Measurements from ENCODE around the gene RFPL1.
"Not testable (repeated sequence)": the region's sequence is repeated elsewhere in the genome, so short reads cannot be mapped to it uniquely, and the experiment has no call there.

The RFPL1 gene

DNA sequence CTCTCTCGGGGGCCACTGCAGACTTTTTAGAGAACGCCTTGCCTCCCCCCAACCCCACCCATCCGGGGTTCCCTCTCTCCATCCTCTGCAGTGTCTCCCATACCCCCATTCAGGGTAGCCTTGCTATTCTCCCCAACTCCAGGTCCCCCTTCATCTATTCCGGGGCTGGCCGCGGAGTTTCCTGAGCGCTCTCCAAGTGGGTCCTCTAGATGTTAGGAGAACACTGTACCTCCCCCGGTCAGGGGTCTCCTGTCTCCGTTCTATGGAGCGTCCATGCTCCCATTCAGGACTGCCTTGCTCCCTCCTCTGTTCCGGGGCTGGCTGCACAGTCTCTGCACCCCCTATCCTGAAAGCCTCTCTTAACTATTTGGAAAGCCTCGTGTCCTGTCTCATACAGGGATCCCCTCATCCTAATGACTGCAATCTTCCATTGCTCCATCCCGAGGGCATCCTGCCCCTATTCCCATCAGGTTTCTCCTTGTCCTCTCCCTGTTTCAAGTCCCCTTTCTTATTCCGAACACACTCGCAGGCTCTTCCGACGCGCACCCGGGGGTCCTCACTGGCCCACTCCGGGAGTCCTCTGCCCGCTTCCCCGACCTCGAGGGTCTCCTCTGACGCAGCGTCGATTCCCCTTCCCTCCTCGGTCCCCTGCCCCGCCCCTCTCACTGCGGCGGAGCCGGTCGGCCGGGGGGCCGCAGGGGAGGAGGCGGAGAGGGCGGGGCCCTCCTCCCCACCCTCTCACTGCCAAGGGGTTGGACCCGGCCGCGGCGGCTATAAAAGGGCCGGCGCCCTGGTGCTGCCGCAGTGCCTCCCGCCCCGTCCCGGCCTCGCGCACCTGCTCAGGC, 41.3 kb downstream of the RFPL1 start, which contains the start of gene NEFH:
Gene NEFH (plus strand): TSS at position 802 of the 845 bp plus-strand sequence. CDS start 45 bp downstream, outside the sequence.
- DNase-seq: no peak

- no peak for DNase-seq
Observed at GRCh38 chr22:29480262-29480511, 41.8 kb downstream of the RFPL1 start.

DNA sequence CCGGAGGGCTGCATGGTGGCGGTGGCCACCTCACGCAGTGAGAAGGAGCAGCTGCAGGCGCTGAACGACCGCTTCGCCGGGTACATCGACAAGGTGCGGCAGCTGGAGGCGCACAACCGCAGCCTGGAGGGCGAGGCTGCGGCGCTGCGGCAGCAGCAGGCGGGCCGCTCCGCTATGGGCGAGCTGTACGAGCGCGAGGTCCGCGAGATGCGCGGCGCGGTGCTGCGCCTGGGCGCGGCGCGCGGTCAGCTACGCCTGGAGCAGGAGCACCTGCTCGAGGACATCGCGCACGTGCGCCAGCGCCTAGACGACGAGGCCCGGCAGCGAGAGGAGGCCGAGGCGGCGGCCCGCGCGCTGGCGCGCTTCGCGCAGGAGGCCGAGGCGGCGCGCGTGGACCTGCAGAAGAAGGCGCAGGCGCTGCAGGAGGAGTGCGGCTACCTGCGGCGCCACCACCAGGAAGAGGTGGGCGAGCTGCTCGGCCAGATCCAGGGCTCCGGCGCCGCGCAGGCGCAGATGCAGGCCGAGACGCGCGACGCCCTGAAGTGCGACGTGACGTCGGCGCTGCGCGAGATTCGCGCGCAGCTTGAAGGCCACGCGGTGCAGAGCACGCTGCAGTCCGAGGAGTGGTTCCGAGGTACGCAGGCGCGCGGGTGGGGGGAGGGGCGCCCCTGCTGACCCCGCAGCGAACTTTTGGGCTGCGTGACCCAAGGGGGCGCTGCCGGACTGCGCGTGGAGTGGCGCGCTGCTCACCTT, 42.3 kb downstream of the RFPL1 start:
- DNase-seq: no peak

GRCh38 chr22:29481265-29482000, 43.0 kb downstream of the RFPL1 start:
- no peak for DNase-seq

DNA sequence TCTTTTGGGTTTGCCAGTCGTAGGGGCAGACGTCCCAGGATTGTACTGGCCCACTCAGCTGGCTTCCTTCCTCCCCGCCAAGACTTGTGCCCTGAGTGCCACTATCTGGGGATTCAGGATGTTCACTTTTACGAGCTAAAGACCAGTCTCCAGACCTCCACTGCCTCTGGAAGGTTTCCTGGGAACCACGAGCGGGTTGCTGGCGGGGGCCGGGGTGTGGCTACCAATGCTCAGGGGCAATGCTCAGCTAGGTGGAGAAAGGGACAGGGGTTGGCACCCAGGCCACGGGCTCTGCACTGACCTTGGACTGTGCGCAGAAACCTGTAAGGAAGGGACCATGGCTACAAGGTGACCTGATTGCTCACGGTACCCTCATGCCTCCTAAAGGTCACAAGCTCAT, 43.9 kb downstream of the RFPL1 start:
- DNase-seq: no peak

GRCh38 chr22:29482726-29483125, 44.3 kb downstream of the RFPL1 start:
- DNase-seq: no peak

DNA sequence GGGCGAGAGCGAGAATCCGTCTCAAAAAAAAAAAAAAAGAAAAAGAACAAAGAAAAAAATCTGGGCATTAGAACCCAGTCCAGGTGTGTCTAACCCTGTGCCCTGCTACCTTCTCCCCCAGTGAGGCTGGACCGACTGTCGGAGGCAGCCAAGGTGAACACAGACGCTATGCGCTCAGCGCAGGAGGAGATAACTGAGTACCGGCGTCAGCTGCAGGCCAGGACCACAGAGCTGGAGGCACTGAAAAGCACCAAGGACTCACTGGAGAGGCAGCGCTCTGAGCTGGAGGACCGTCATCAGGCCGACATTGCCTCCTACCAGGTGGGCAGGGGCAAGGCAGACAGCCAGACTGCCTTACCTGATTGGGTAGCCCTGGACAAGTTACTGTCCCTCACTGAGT, 44.9 kb downstream of the RFPL1 start:
- no peak for DNase-seq

DNA sequence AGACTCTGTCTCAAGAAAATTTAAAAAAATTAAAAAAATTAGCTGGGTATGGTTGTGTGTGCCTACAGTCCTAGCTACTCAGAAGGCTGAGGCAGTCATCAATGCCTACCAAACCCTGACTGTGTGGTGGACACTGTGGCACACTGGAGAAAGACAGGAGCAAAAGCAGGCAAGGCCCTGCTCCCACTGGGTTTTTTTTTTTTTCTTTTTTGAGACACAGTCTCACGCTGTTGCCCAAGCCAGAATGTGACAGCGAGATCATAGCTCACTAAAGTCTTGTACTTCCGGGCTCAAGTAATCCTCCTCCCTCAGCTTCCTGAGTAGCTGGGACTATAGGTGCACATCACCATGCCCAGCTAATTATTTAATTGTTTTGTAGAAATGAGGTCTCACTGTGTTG, 46.3 kb downstream of the RFPL1 start:
- no peak for DNase-seq

DNA sequence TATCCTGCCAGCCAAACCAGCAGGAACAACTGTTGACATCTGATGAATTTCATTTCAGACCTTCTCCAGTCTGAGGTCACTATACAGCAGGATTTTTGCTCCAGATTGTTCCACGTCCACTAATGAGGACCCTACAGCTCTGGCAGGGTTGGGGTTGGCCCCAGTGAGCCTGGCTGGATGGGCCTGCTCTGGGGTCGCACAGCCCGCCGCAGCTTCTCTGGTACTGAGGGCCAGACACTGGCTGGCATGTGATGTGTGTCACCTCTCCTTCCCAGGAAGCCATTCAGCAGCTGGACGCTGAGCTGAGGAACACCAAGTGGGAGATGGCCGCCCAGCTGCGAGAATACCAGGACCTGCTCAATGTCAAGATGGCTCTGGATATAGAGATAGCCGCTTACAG, 47.1 kb downstream of the RFPL1 start:
- DNase-seq: no peak

DNA sequence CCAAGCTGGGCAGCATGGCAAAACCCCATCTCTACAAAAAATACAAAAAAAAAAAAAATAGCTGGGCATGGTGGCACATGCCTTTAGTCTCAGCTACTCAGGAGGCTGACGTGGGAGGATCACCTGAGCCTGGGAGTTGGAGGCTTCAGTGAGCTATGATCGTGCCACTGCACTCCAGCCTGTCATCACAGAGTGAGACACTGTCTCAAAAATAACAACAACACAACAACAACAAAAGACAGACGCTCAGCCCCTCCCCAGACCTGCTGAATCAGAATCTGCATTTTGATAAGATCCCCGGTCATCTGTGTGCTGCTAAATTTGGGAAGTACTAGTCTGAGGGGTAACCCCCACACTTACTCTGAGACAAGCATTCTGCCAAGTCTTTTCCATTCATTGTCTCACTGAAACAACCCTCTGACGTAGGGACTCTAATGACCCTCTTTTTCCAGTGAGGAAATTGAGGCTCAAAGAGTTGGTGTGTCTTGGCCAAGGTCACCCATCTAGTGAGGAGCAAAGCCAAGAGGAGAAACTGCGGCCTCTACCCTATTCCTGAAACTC, 49.1 kb downstream of the RFPL1 start:
- no peak for DNase-seq

GRCh38 chr22:29489127-29489780, 50.9 kb downstream of the RFPL1 start:
- not testable (repeated sequence) for DNase-seq

GRCh38 chr22:29491012-29491411, 52.6 kb downstream of the RFPL1 start:
- DNase-seq: no peak

Data from 8988T (cell line).